GM23248 (cell line): ENCODE measurements around the gene RAB9A.

Experiments used
- EZH2 ChIP-seq: fragments of 200-600 bp; sonication (generic); IDR thresholded peaks from 2 replicates; pipeline ENCODE4 v1.6.1; 2018; ENCODE audit warnings: antibody characterized with exemption, mild to moderate bottlenecking; ENCODE audit not compliant: insufficient read depth, poor library complexity, severe bottlenecking
- EZH2phosphoT487 ChIP-seq: fragments of 200-600 bp; sonication (generic); IDR thresholded peaks from 2 replicates; pipeline ENCODE4 v1.6.1; 2018; ENCODE audit warnings: antibody characterized with exemption, moderate library complexity, mild to moderate bottlenecking, low read depth; ENCODE audit not compliant: insufficient read depth

GRCh38 chrX:13652850-13653693, 35.9 kb upstream of the RAB9A start, which contains the start of gene TCEANC:
- TF ChIP-seq EZH2 (no peak), EZH2phosphoT487 (no peak)
